Central memory CD8-positive, alpha-beta T cell (primary cell): ENCODE measurements around the gene ATP8B4.

Experiments
- ATAC-seq: fragments of 150-1000 bp; cut with Tn5 transposase; replicated peaks from 2 replicates; pipeline ENCODE4 v1.10.0; 2022; ENCODE audit warnings: mild to moderate bottlenecking, moderate FRiP score, moderate number of reproducible peaks; ENCODE audit not compliant: poor library complexity, severe bottlenecking; ENCODE audit errors: extremely low read depth
- DNase-seq, 2 donors: peaks; one replicate each; pipeline ENCODE4 v3.0.0; 2021; ENCODE audit warnings: low spot score in 2 of 2
- H3K27ac Mint-ChIP-seq: one replicate; pipeline ENCODE4 v1.8.0; 2022; ENCODE audit warnings: low read depth, mild to moderate bottlenecking, moderate library complexity, mixed read lengths
- H3K27me3 Mint-ChIP-seq: one replicate; pipeline ENCODE4 v1.8.0; 2022; ENCODE audit warnings: mixed read lengths
- H3K36me3 Mint-ChIP-seq: one replicate; pipeline ENCODE4 v1.8.0; 2022; ENCODE audit warnings: mild to moderate bottlenecking, moderate library complexity, mixed read lengths; ENCODE audit not compliant: insufficient read depth
- H3K4me1 Mint-ChIP-seq: one replicate; pipeline ENCODE4 v1.8.0; 2022; ENCODE audit warnings: mixed read lengths
- H3K4me3 Mint-ChIP-seq: one replicate; pipeline ENCODE4 v1.8.0; 2022; ENCODE audit warnings: mild to moderate bottlenecking, moderate library complexity, mixed read lengths
- H3K9me3 Mint-ChIP-seq: one replicate; pipeline ENCODE4 v1.8.0; 2022; ENCODE audit warnings: mixed read lengths

The ATP8B4 gene

GRCh38 chr15:49991587-49991986, 127.4 kb downstream of the ATP8B4 start:
- DNase-seq: no peak
- Mint-ChIP-seq H3K4me3 (no peak overlapping the region), H3K27me3 (no peaks in the 10 kb centered on the region), H3K36me3 (no peaks in the 10 kb centered on the region), H3K9me3 (no peaks in the 10 kb centered on the region), H3K4me1 (no peaks in the 10 kb centered on the region), H3K27ac (no peak overlapping the region)
- ATAC-seq: no peak

GRCh38 chr15:49990835-49991545, 128.0 kb downstream of the ATP8B4 start:
- H3K27me3 Mint-ChIP-seq: no peaks in the 10 kb centered on the region
- no peaks in the 10 kb centered on the region for H3K9me3 Mint-ChIP-seq
- no peak overlapping the region for H3K27ac Mint-ChIP-seq
- ATAC-seq (no peak), DNase-seq (no peak)
- H3K4me1 Mint-ChIP-seq: no peaks in the 10 kb centered on the region
- H3K36me3 Mint-ChIP-seq: no peaks in the 10 kb centered on the region
- H3K4me3 Mint-ChIP-seq: no peak overlapping the region

- Mint-ChIP-seq H3K9me3 (no peaks in the 10 kb centered on the region), H3K36me3 (no peaks in the 10 kb centered on the region), H3K27ac (no peak overlapping the region), H3K27me3 (no peaks in the 10 kb centered on the region), H3K4me1 (no peaks in the 10 kb centered on the region), H3K4me3 (no peak overlapping the region)
- ATAC-seq: no peak
- DNase-seq: no peak
These were observed 129.5 kb downstream of the ATP8B4 start for GRCh38 chr15:49989498-49989897.

GRCh38 chr15:49988766-49989165, 130.3 kb downstream of the ATP8B4 start:
- Mint-ChIP-seq H3K4me3 (no peak overlapping the region), H3K4me1 (no peaks in the 10 kb centered on the region), H3K27me3 (no peaks in the 10 kb centered on the region), H3K36me3 (no peaks in the 10 kb centered on the region), H3K9me3 (no peaks in the 10 kb centered on the region), H3K27ac (no peak overlapping the region)
- ATAC-seq: no peak
- no peak for DNase-seq

GRCh38 chr15:49987896-49988295, 131.1 kb downstream of the ATP8B4 start:
- DNase-seq (no peak), ATAC-seq (no peak)
- Mint-ChIP-seq H3K4me1 (no peaks in the 10 kb centered on the region), H3K4me3 (no peak overlapping the region), H3K36me3 (no peaks in the 10 kb centered on the region), H3K27ac (no peak overlapping the region), H3K27me3 (no peaks in the 10 kb centered on the region), H3K9me3 (no peaks in the 10 kb centered on the region)

GRCh38 chr15:49987198-49987785, 131.7 kb downstream of the ATP8B4 start:
- Mint-ChIP-seq H3K9me3 (no peaks in the 10 kb centered on the region), H3K36me3 (no peaks in the 10 kb centered on the region), H3K4me1 (no peaks in the 10 kb centered on the region), H3K27me3 (no peaks in the 10 kb centered on the region), H3K4me3 (no peak overlapping the region), H3K27ac (no peak overlapping the region)
- no peak for ATAC-seq
- no peak for DNase-seq

- Mint-ChIP-seq H3K4me1 (no peaks in the 10 kb centered on the region), H3K4me3 (no peak overlapping the region), H3K27me3 (no peaks in the 10 kb centered on the region), H3K27ac (no peak overlapping the region), H3K9me3 (no peaks in the 10 kb centered on the region), H3K36me3 (no peaks in the 10 kb centered on the region)
- ATAC-seq (no peak), DNase-seq (no peak)
These were observed 132.7 kb downstream of the ATP8B4 start for GRCh38 chr15:49986326-49986725.

- DNase-seq (no peak), ATAC-seq (no peak)
- no peak overlapping the region for H3K4me3 Mint-ChIP-seq
- H3K4me1 Mint-ChIP-seq: peaks cover under 1% of the 10 kb centered on the region
- no peaks in the 10 kb centered on the region for H3K27me3 Mint-ChIP-seq
- no peak overlapping the region for H3K27ac Mint-ChIP-seq
- H3K9me3 Mint-ChIP-seq: no peaks in the 10 kb centered on the region
- H3K36me3 Mint-ChIP-seq: no peaks in the 10 kb centered on the region
These were observed 133.6 kb downstream of the ATP8B4 start for GRCh38 chr15:49985463-49985862.

- Mint-ChIP-seq H3K36me3 (no peaks in the 10 kb centered on the region), H3K27ac (no peak overlapping the region)
- ATAC-seq: no peak
These were observed 134.6 kb downstream of the ATP8B4 start for GRCh38 chr15:49984436-49984835.

GRCh38 chr15:49982584-49982983, 136.4 kb downstream of the ATP8B4 start:
- no peaks in the 10 kb centered on the region for H3K36me3 Mint-ChIP-seq
- H3K9me3 Mint-ChIP-seq: no peaks in the 10 kb centered on the region
- ATAC-seq (no peak), DNase-seq (no peak)
- H3K4me1 Mint-ChIP-seq: peaks cover 10% of the 10 kb centered on the region
- peaks cover 2% of the 10 kb centered on the region for H3K27me3 Mint-ChIP-seq
- no peak overlapping the region for H3K27ac Mint-ChIP-seq
- H3K4me3 Mint-ChIP-seq: no peak overlapping the region

More at GRCh38 chr15:49984436-49984835, 134.6 kb downstream of the ATP8B4 start:
- DNase-seq: no peak
- Mint-ChIP-seq H3K4me1 (peaks cover 10% of the 10 kb centered on the region), H3K4me3 (no peak overlapping the region), H3K9me3 (no peaks in the 10 kb centered on the region), H3K27me3 (no peaks in the 10 kb centered on the region)

- peaks cover 9% of the 10 kb centered on the region for H3K27me3 Mint-ChIP-seq
- H3K9me3 Mint-ChIP-seq: no peaks in the 10 kb centered on the region
- H3K4me3 Mint-ChIP-seq: no peak overlapping the region
- H3K27ac Mint-ChIP-seq: no peak overlapping the region
- ATAC-seq (no peak), DNase-seq (no peak)
- peaks cover 10% of the 10 kb centered on the region for H3K4me1 Mint-ChIP-seq
- H3K36me3 Mint-ChIP-seq: no peaks in the 10 kb centered on the region
These were observed 139.2 kb downstream of the ATP8B4 start for GRCh38 chr15:49979705-49980382.

GRCh38 chr15:49978121-49978520, 140.9 kb downstream of the ATP8B4 start:
- H3K4me1 Mint-ChIP-seq: peaks cover 10% of the 10 kb centered on the region
- DNase-seq (no peak), ATAC-seq (no peak)
- no peaks in the 10 kb centered on the region for H3K9me3 Mint-ChIP-seq
- H3K36me3 Mint-ChIP-seq: no peaks in the 10 kb centered on the region
- H3K4me3 Mint-ChIP-seq: no peak overlapping the region
- H3K27ac Mint-ChIP-seq: no peak overlapping the region
- H3K27me3 Mint-ChIP-seq: peaks cover 9% of the 10 kb centered on the region

- Mint-ChIP-seq H3K4me3 (no peak overlapping the region), H3K9me3 (no peaks in the 10 kb centered on the region), H3K4me1 (peaks cover 10% of the 10 kb centered on the region), H3K27me3 (peaks cover 9% of the 10 kb centered on the region), H3K36me3 (no peaks in the 10 kb centered on the region), H3K27ac (no peak overlapping the region)
- ATAC-seq: no peak
- no peak for DNase-seq
These were observed 141.7 kb downstream of the ATP8B4 start for GRCh38 chr15:49977306-49977705.
